HepG2 (cell line): ENCODE results near the gene TACO1. TPM values are rescaled to one million over a fixed set of nuclear protein-coding genes. Genes with fewer than 3 reads are reported as not detected.

Experiments
- ELF4 ChIP-seq: sonication (generic); formaldehyde crosslinking; IDR thresholded peaks from 2 replicates; pipeline ENCODE4 v1.5.0; 2020; ENCODE audit warnings: missing genetic modification reagents, mild to moderate bottlenecking, moderate library complexity, borderline replicate concordance
- GABPA ChIP-seq, 2 experiments: IDR thresholded peaks; 2 replicates each; pipeline ENCODE4 v1.6.1; 2011 to 2016; ENCODE audit warnings: low read depth in 2 of 2, low read length in 1 of 2, missing biosample characterization in 1 of 2, missing genetic modification characterization in 1 of 2
- GATAD2A ChIP-seq: IDR thresholded peaks from 2 replicates; pipeline ENCODE4 v1.6.1; 2016
- HDAC2 ChIP-seq: sonication (generic); formaldehyde crosslinking; IDR thresholded peaks from 2 replicates; pipeline ENCODE4 v1.4.0; 2020; ENCODE audit warnings: missing genetic modification reagents
- KDM4B ChIP-seq: sonication (generic); formaldehyde crosslinking; IDR thresholded peaks from 2 replicates; pipeline ENCODE4 v1.4.0; 2020; ENCODE audit warnings: missing genetic modification reagents
- MLX ChIP-seq: IDR thresholded peaks from 2 replicates; pipeline ENCODE4 v1.6.1; 2016
- SOX5 ChIP-seq: IDR thresholded peaks from 2 replicates; pipeline ENCODE4 v1.6.1; 2016; ENCODE audit warnings: borderline replicate concordance
- ZBED4 ChIP-seq: sonication (generic); formaldehyde crosslinking; IDR thresholded peaks from 2 replicates; pipeline ENCODE4 v1.4.0; 2020; ENCODE audit warnings: missing genetic modification reagents, borderline replicate concordance
- ZMAT3 ChIP-seq: sonication (generic); formaldehyde crosslinking; conservative IDR thresholded peaks from 2 replicates; pipeline ENCODE4 v1.7.0; 2021; ENCODE audit warnings: missing genetic modification reagents
- ZNF3 ChIP-seq: IDR thresholded peaks from 2 replicates; pipeline ENCODE4 v1.7.0; 2017; ENCODE audit warnings: inconsistent platforms
- ZNF337 ChIP-seq: sonication (generic); formaldehyde crosslinking; IDR thresholded peaks from 2 replicates; pipeline ENCODE4 v1.5.1; 2020; ENCODE audit warnings: missing genetic modification reagents, low read depth, mild to moderate bottlenecking, borderline replicate concordance
- ZNF44 ChIP-seq: sonication (generic); formaldehyde crosslinking; IDR thresholded peaks from 2 replicates; pipeline ENCODE4 v1.5.1; 2020; ENCODE audit warnings: mild to moderate bottlenecking, missing genetic modification reagents
- ZNF496 ChIP-seq: sonication (generic); formaldehyde crosslinking; IDR thresholded peaks from 2 replicates; pipeline ENCODE4 v1.8.1; 2023; ENCODE audit warnings: mild to moderate bottlenecking, moderate library complexity, missing genetic modification reagents; ENCODE audit not compliant: insufficient replicate concordance
- ZNF562 ChIP-seq: sonication (generic); formaldehyde crosslinking; IDR thresholded peaks from 2 replicates; pipeline ENCODE4 v1.8.0; 2022; ENCODE audit warnings: missing genetic modification reagents, borderline replicate concordance
- ZNF878 ChIP-seq: sonication (generic); formaldehyde crosslinking; IDR thresholded peaks from 2 replicates; pipeline ENCODE4 v1.8.1; 2023; ENCODE audit warnings: mild to moderate bottlenecking, missing genetic modification reagents, moderate library complexity
- ZSCAN25 ChIP-seq: sonication (generic); formaldehyde crosslinking; IDR thresholded peaks from 2 replicates; pipeline ENCODE4 v1.8.0; 2022; ENCODE audit warnings: mild to moderate bottlenecking, missing genetic modification reagents
- polyA plus RNA-seq, 8 experiments: library from polyadenylated mRNA; depleted of rRNA in 3 of 8; stranded (reverse) in 7 of 8; unstranded in 1 of 8; fragments of >200 nt; fragmentation: Illumina TruSeq in 4 of 8; extraction: Trizol in 4 of 8; gene quantifications; 2 replicates each; pipeline versions ENCODE4 v1.2.1 to v1.2.3, GENCODE V29; 2011 to 2016; ENCODE audit warnings: low read depth in 4 of 8, missing spikeins in 1 of 8, mixed read lengths in 1 of 8; ENCODE audit not compliant: insufficient read depth in 1 of 8
- total RNA-seq, 5 experiments: library from RNA; depleted of rRNA; stranded (reverse); fragments of >200 nt; fragmentation: Illumina TruSeq; extraction: Trizol; gene quantifications; 2 replicates each; pipeline ENCODE4 v1.2.3, GENCODE V29; 2016; ENCODE audit warnings: low read depth in 1 of 5
- TF ChIP-seq, protein P1 (sequence below): sonication (generic); formaldehyde crosslinking; IDR thresholded peaks from 2 replicates; pipeline ENCODE4 v1.4.0; 2020; ENCODE audit warnings: missing genetic modification reagents, mild to moderate bottlenecking, borderline replicate concordance
- TF ChIP-seq, protein P2 (sequence below): sonication (generic); formaldehyde crosslinking; IDR thresholded peaks from 2 replicates; pipeline ENCODE4 v1.4.0; 2020; ENCODE audit warnings: low read depth, mild to moderate bottlenecking, missing genetic modification reagents
- TF ChIP-seq, protein P3 (sequence below): sonication (generic); formaldehyde crosslinking; IDR thresholded peaks from 2 replicates; pipeline ENCODE4 v1.9.0; 2021; ENCODE audit warnings: missing genetic modification reagents, borderline replicate concordance

TACO1 gene
- total and polyA plus RNA-seq, 2 of the 13 experiments (the other 11 are each of a cell fraction or from before 2014, with no cell fraction given): 34.7 to 53.6 TPM

- TF ChIP-seq ZMAT3 (CRISPR knock-in tag): no peak
- TF ChIP-seq KDM4B (CRISPR knock-in tag): no peak
- 0 out of 2 replicates have a peak, but pooled peaks have one; percentile 18 for TF ChIP-seq ZBED4 (CRISPR knock-in tag)
- no peak for TF ChIP-seq ZNF3
- TF ChIP-seq HDAC2: peak; percentile 41; the same call in 1 of the 2 replicates
- TF ChIP-seq, protein P1, sequence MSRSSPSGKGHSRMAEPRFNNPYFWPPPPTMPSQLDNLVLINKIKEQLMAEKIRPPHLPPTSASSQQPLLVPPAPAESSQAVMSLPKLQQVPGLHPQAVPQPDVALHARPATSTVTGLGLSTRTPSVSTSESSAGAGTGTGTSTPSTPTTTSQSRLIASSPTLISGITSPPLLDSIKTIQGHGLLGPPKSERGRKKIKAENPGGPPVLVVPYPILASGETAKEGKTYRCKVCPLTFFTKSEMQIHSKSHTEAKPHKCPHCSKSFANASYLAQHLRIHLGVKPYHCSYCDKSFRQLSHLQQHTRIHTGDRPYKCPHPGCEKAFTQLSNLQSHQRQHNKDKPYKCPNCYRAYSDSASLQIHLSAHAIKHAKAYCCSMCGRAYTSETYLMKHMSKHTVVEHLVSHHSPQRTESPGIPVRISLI (CRISPR knock-in tag): peak; percentile 85
- TF ChIP-seq, protein P2, sequence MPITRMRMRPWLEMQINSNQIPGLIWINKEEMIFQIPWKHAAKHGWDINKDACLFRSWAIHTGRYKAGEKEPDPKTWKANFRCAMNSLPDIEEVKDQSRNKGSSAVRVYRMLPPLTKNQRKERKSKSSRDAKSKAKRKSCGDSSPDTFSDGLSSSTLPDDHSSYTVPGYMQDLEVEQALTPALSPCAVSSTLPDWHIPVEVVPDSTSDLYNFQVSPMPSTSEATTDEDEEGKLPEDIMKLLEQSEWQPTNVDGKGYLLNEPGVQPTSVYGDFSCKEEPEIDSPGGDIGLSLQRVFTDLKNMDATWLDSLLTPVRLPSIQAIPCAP (CRISPR knock-in tag): no peak
- TF ChIP-seq ZNF337 (CRISPR knock-in tag): no peak
- no peak for TF ChIP-seq ZNF562 (CRISPR knock-in tag)
- TF ChIP-seq MLX (CRISPR knock-in tag): no peak
- no peak for TF ChIP-seq ELF4
- TF ChIP-seq ZNF878 (CRISPR knock-in tag): no peak
- TF ChIP-seq GATAD2A (CRISPR knock-in tag): peak; percentile 44; the same call in 1 of the 2 replicates
- TF ChIP-seq ZNF496 (CRISPR knock-in tag): no peak
- 0 out of 2 replicates have a peak, but pooled peaks have one; percentile 16 for TF ChIP-seq SOX5 (CRISPR knock-in tag)
- TF ChIP-seq, protein P3, sequence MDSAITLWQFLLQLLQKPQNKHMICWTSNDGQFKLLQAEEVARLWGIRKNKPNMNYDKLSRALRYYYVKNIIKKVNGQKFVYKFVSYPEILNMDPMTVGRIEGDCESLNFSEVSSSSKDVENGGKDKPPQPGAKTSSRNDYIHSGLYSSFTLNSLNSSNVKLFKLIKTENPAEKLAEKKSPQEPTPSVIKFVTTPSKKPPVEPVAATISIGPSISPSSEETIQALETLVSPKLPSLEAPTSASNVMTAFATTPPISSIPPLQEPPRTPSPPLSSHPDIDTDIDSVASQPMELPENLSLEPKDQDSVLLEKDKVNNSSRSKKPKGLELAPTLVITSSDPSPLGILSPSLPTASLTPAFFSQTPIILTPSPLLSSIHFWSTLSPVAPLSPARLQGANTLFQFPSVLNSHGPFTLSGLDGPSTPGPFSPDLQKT (CRISPR knock-in tag): no peak
- TF ChIP-seq ZNF44 (CRISPR knock-in tag): 0 out of 2 replicates have a peak, but pooled peaks have one; percentile 10
- no peak for TF ChIP-seq ZSCAN25 (CRISPR knock-in tag)
- TF ChIP-seq GABPA (IDR thresholded peaks at IDR 0.05; ENCODE audit: low read depth, low read length): no peak
- peak; percentile 55 for TF ChIP-seq GABPA (CRISPR knock-in tag; IDR thresholded peaks at IDR 0.05; ENCODE audit: low read depth)
These were observed 1.0 kb downstream of the TACO1 start (continued) for GRCh38 chr17:63601439-63602371.
